ENCODE measurements around the gene ANO1.

GRCh38 chr11:70072461-70072860 lies 5.7 kb upstream of the ANO1 start:
- TF ChIP-seq RAD21 (IDR thresholded peaks at IDR 0.05) (no peak), CTCF (IDR thresholded peaks at IDR 0.05; ENCODE audit: low read depth, low read length, missing input control) (no peak), GABPA (IDR thresholded peaks at IDR 0.05 in 1 of 2, conservative IDR thresholded peaks at IDR 0.05 in 1 of 2) (no peak), SP1 (IDR thresholded peaks at IDR 0.05) (no peak), HNF4G (IDR thresholded peaks at IDR 0.05) (no peak), EGR1 (IDR thresholded peaks at IDR 0.05; ENCODE audit: low read depth in 2 of 2) (no peak), REST (IDR thresholded peaks at IDR 0.05) (no peak)

Data from liver (tissue), 3 donors.